ENCODE measurements around the gene SAPCD2.

Gene SAPCD2

GRCh38 chr9:137030538-137031527 is 39.5 kb downstream of the SAPCD2 start:
- DNase-seq, result no peak

DNA sequence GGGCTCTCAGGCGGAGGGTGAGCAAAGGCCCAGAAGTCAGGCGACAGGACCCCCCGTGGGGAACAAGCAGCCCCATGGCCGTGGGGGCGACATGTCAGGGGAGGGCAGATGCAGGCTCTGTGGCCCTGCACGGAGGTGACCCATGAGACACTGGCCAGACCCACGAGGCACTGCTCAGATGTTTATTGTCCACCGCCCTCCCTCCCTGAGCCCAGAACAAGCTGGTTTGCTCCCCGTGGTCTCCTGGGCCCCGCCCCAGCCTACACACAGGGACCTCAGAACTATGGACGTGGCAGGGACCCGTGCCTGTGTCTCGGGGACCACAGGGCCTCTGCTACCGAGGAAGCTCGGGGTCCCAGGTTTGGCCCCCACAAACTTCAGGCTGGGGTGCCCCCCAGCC is 40.4 kb downstream of the SAPCD2 start:
- no peak for DNase-seq

GRCh38 chr9:137029058-137029936 is 41.1 kb downstream of the SAPCD2 start:
- no peak for DNase-seq

DNA sequence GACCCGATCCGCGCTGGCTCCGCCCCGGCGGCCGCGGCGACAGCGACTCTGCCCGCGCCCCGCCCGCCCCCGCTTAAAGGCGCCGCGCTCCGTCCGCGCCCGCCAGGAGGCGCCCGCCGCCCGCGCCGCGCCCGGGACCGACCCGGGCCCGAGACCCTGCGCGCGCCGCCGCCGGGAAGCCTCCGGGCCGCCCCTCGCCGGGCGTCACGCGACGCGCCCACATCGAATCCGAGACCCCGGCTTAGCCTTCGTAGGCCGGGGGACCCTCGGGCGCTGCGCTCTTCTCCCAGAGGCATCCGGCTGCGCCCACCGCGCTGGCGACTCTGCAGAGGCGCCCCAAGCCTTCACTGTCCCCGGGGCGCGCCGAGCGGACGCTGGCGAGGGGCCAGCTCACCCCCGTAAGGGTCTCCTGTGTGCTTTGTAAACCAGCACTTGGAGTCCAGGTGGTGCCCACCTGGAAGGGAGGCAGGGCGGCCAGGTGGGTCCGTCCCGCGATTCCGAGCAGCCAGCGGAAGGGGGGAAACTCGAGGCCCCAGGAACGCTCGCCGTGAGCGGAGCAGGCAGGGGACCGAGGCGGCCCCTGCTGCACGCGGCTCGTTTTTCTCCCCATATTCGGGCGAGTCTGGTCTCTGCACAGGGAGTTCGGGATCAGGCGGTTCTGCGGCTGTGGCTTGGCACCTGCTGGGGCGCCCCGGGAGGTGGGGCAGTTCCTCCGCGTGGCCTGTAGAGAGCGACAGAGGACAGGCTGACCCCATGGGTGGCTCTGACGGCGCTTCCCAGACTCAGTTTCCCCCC is 41.9 kb downstream of the SAPCD2 start:
- DNase-seq, result peak; percentile 25

- DNase-seq, result no peak
Measured at GRCh38 chr9:137027369-137028262, 42.7 kb downstream of the SAPCD2 start, which contains the start of gene ABCA2. ABCA2 (minus strand) TSS chr9:137028237; CDS start chr9:137028140, 97 bp downstream.

- no peak for DNase-seq
Measured at GRCh38 chr9:137026828-137027227, 43.5 kb downstream of the SAPCD2 start.

GRCh38 chr9:137026384-137026783 is 44.0 kb downstream of the SAPCD2 start:
- DNase-seq, result no peak

- DNase-seq, result no peak
Measured at GRCh38 chr9:137025517-137025966, 44.8 kb downstream of the SAPCD2 start.

DNA sequence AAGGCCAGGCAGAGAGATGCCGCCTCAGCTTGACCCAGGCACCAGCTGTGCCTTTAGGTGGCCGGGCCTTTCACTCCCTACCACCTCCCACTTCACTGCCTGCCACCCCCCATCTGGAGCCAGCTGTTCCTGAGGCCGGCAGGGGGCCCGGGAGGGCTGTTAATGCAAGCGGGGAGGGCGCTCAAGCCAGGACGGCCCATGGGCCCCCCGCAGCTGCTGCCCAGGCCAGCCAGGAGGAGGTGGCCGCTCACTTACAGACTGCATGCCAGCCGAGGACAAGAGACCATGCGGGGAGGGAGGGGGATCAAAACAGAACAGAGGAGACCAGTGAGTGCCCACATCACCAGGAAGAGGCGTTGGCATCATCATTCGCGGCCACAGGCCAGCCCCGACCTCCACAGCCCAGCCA is 46.8 kb downstream of the SAPCD2 start:
- DNase-seq, result no peak

DNA sequence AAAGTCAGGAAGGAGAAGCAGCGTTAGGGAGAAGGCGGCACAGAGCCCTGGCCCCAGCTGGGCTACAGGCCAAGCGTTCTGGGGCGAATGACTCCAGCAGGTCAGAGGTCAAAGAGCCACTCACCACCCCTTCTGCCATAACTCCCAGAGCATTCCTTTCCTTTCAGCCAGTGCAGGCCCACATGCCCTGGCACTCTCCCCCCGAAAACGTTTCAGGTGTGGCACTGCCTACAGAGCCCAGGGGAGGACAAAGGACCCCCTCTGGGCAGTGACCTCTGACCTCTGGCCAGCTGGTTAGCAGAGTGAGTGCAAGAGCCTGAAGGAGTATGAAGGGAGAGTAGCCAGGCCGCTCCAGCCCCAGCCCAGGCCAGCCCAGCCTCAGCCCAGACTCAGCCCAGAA is 47.2 kb downstream of the SAPCD2 start:
- no peak for DNase-seq

GRCh38 chr9:137022662-137023008 is 47.7 kb downstream of the SAPCD2 start:
- DNase-seq, result no peak

DNA sequence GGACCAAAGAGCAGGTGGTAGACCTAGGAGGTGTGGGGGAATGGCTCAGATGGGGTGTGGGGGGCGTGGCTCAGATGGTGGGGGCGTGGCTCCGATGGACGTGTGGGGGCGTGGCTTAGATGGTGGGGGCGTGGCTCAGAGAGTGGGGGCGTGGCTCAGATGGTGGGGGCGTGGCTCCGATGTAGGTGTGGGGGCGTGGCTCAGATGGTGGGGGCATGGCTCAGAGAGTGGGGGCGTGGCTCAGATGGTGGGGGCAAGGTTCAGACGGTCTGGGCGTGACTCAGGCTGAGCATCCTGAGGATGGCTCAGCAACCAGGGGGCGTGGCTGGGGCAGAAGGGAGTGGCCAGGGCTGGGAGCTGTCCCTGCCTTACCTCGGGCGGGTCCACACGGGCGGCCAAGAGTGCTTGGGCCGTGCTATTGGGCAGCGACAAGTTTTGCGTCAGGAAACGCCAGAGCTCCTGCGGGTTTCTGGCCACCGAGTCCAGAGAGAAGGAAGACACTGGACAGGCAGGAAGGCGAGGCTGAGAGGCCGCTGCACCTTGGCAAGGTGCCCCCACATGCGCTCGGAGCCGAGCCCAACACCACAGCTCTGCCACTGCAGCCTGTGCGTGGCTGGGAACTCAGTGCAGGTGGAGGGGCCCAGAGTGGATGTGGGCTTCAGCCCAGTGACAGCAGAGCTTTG is 48.2 kb downstream of the SAPCD2 start:
- DNase-seq, result peak; percentile 95

GRCh38 chr9:137021568-137021978 is 48.8 kb downstream of the SAPCD2 start:
- no peak for DNase-seq

GRCh38 chr9:137020771-137021567 is 49.4 kb downstream of the SAPCD2 start:
- no peak for DNase-seq

DNA sequence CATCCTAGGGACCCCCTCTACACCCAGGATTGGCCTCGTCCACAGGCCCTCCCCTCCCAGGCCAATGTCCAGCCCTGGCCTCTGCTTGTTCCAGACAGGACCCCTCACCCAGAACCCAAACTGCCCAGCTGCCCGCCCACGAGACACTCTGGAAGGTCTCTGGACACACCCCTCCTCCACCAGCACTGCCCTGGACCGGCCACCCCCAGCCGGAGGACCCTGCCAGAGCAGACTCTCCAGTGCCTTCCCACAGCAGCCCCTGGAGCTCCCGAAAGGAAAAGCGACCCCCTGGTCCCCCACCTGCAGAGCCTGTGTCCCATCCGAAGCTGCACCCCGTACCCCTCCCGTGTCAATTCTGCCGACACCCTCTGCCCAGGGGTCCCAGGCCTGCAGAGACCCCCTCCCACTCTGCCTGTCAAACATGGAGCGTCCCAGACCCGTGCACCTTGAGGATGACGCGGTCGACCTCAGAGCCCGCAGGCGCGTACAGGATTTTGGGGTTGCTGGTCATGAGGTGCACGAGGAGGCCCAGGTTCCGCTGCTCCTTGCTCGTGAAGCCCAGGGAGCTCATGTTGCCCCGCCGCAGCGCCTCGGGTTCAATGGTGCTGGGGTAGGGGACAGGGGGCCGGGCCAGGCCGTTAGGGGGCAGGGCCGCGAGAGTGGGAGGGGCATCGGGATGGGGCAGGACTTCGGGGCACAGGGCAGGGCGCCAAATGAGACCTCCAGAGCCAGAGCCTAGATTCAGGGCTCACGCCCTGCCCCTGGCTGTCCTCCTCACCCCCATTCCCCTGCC is 50.3 kb downstream of the SAPCD2 start:
- no peak for DNase-seq

DNA sequence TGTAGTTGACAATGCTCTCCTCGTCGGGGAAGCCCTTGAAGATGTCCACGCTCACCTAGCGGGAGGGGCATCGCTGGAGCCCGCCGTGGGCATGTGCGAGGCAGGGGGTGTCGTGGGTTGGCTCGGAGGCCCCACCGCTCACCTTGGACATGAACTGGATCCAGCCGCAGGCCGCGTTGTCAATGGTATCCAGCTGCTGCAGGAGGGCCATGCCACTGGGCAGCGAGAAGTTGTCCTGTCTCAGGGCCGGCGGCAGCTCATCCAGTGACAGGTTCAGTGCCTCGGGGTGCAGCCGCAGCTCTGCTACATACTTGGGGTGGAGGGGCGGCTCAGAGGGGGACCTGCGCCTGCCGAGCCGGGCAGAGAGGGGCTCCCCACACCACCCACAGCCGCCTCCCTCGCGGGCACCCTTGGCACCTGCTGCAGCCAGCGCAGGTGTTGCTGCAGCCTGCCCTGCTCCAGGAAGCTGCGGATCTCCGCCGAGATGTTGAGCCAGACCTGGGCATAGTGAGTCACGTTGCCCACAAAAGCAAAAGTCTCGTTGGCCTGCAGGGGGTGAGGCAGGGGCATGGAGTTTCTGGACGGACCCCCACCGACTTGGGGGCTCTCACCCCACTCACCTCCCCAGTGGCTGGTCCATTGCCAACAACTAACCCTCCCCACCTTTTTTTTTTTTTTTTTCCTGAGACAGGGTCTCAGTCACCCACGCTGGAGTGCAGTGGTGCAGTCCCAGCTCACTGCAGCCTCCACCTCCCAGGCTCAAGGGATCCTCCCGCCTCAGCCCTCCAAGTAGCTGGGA is 51.4 kb downstream of the SAPCD2 start:
- no peak for DNase-seq

- DNase-seq, result no peak
Measured at GRCh38 chr9:137017791-137018497, 52.4 kb downstream of the SAPCD2 start.

GRCh38 chr9:137017071-137017470 is 53.3 kb downstream of the SAPCD2 start:
- DNase-seq, result no peak

Data from NCI-H226 (cell line).